Naive thymus-derived CD8-positive, alpha-beta T cell (primary cell): ENCODE measurements around the gene ARL16. TPM values are rescaled to one million over a fixed set of nuclear protein-coding genes. Genes with fewer than 3 reads are reported as not detected.

Experiments
- ATAC-seq, 2 donors: fragments of 150-1000 bp; cut with Tn5 transposase in 1 of 2; sonication (Bioruptor Pico), chemical (Tn5 transposase) in 1 of 2; 1 replicate in 1 of 2; 2 replicates in 1 of 2; pipeline ENCODE4 v1.10.0; 2021; ENCODE audit warnings: mild to moderate bottlenecking in 2 of 2, moderate library complexity in 2 of 2
- POLR2A ChIA-PET: fragments of 350-600 bp; sonication (Branson Sonifier 250); formaldehyde crosslinking; loops from one replicate; lab custom pipeline; 2021; ENCODE audit warnings: antibody characterized with exemption; lab: Charles Lee
- DNase-seq, 10 donors: peaks; one replicate each; pipeline versions ENCODE4 v3.0.0 to v3.0.0-alpha.2; 2020 to 2022
- H3K27ac Mint-ChIP-seq, 10 donors: one replicate each; pipeline ENCODE4 v1.8.0; 2020 to 2022; ENCODE audit warnings: mild to moderate bottlenecking in 10 of 10, mixed read lengths in 10 of 10, moderate library complexity in 4 of 10, inconsistent platforms in 1 of 10
- H3K27me3 Mint-ChIP-seq, 5 donors: one replicate each; pipeline ENCODE4 v1.8.0; 2021 to 2022; ENCODE audit warnings: mixed read lengths in 5 of 5
- H3K36me3 Mint-ChIP-seq, 3 donors: one replicate each; pipeline ENCODE4 v1.8.0; 2020 to 2022; ENCODE audit warnings: mixed read lengths in 3 of 3, mild to moderate bottlenecking in 2 of 3, inconsistent platforms in 1 of 3
- H3K4me1 Mint-ChIP-seq, 4 donors: one replicate each; pipeline ENCODE4 v1.8.0; 2021 to 2022; ENCODE audit warnings: mixed read lengths in 4 of 4
- H3K4me3 Mint-ChIP-seq, 10 donors: one replicate each; pipeline ENCODE4 v1.8.0; 2020 to 2022; ENCODE audit warnings: mild to moderate bottlenecking in 10 of 10, mixed read lengths in 10 of 10, moderate library complexity in 6 of 10, inconsistent platforms in 1 of 10
- H3K9me3 Mint-ChIP-seq, 9 donors: one replicate each; pipeline ENCODE4 v1.8.0; 2020 to 2022; ENCODE audit warnings: mixed read lengths in 9 of 9, mild to moderate bottlenecking in 3 of 9, inconsistent platforms in 1 of 9, moderate library complexity in 1 of 9
- polyA plus RNA-seq, 3 donors: library from polyadenylated mRNA; unstranded; fragments of 300-500 nt; fragmentation: Illumina TruSeq; gene quantifications; one replicate each; pipeline ENCODE4 v1.2.3, GENCODE V29; 2021
- total RNA-seq, 8 experiments: library from RNA in 2 of 8; stranded (reverse) in 2 of 8; gene quantifications; one replicate each; pipeline ENCODE4 v1.2.3 and lab custom pipeline; 2021 to 2026

The ARL16 gene
- total and polyA plus RNA-seq, 5 experiments from 2014 or later, result 23.4 to 39.3 (median 26.8) TPM

- Mint-ChIP-seq H3K9me3 (no peaks in the 10 kb centered on the region), H3K4me3 (no peak overlapping the region), H3K27ac (no peak overlapping the region), H3K4me1 (peaks cover 0 to 16% (median 9%) of the 10 kb centered on the region in 4 donors), H3K36me3 (peaks cover 0 to 45% (median 0%) of the 10 kb centered on the region in 3 donors), H3K27me3 (no peaks in the 10 kb centered on the region)
- POLR2A ChIA-PET, result interaction anchor here (1.0 kb wide), 2 partner anchors 9 to 38 kb away, joined by 3 read pairs; no protein-coding TSS in a partner anchor
- DNase-seq (no peak), ATAC-seq (no peak)
Observed at GRCh38 chr17:81673561-81674258, 9.9 kb downstream of the ARL16 start.

- ATAC-seq, result no peak
Observed at GRCh38 chr17:81672954-81673353, 10.6 kb downstream of the ARL16 start.

GRCh38 chr17:81672504-81672903 is 11.1 kb downstream of the ARL16 start:
- POLR2A ChIA-PET, result interaction anchor here (0.7 to 1.9 kb wide), 3 partner anchors 11 to 30 kb away, joined by 3 to 7 read pairs (median 7); partner anchors contain the start of genes ARL16, HGS and MRPL12
- H3K9me3 Mint-ChIP-seq, result no peaks in the 10 kb centered on the region
- DNase-seq (no peak), ATAC-seq (no peak)
- H3K4me3 Mint-ChIP-seq, result no peak overlapping the region
- no peaks in the 10 kb centered on the region for H3K27me3 Mint-ChIP-seq
- peaks cover 0 to 55% (median 3%) of the 10 kb centered on the region in 3 donors for H3K36me3 Mint-ChIP-seq
- H3K27ac Mint-ChIP-seq, result no peak overlapping the region
- H3K4me1 Mint-ChIP-seq, result peaks cover 7 to 27% (median 21%) of the 10 kb centered on the region in 4 donors

More at GRCh38 chr17:81672954-81673353, 10.6 kb downstream of the ARL16 start:
- Mint-ChIP-seq H3K4me3 (no peak overlapping the region), H3K9me3 (no peaks in the 10 kb centered on the region), H3K36me3 (peaks cover 0 to 51% (median 3%) of the 10 kb centered on the region in 3 donors), H3K4me1 (peaks cover 2 to 23% (median 17%) of the 10 kb centered on the region in 4 donors), H3K27me3 (no peaks in the 10 kb centered on the region), H3K27ac (no peak overlapping the region)
- DNase-seq, result no peak
- POLR2A ChIA-PET, result interaction anchor here (0.7 to 1.7 kb wide), 3 partner anchors 9 to 30 kb away, joined by 3 to 7 read pairs (median 3); partner anchors contain the start of genes ARL16, HGS and MRPL12

GRCh38 chr17:81667754-81668153 is 15.8 kb downstream of the ARL16 start:
- Mint-ChIP-seq H3K4me1 (peaks cover 16 to 46% (median 36%) of the 10 kb centered on the region in 4 donors), H3K36me3 (peaks cover 0 to 44% (median 3%) of the 10 kb centered on the region in 3 donors), H3K9me3 (no peaks in the 10 kb centered on the region), H3K27me3 (peaks cover 0 to 1% (median 0%) of the 10 kb centered on the region in 5 donors), H3K27ac (peak overlapping the region in 8 of 10 donors; percentile 37 to 96 (median 76)), H3K4me3 (peak overlapping the region; percentile 82 to 96 (median 91))
- ATAC-seq (no peak), DNase-seq (no peak)
- POLR2A ChIA-PET, result interaction anchor here (0.6 to 7.6 kb wide), 5 partner anchors 16 to 483 kb away, joined by 3 to 80 read pairs (median 4); partner anchors contain the start of genes ARL16, BAHCC1 and HGS

- POLR2A ChIA-PET, result interaction anchor here (0.6 to 7.6 kb wide), 11 partner anchors 9 to 195 kb away, joined by 3 to 80 read pairs (median 5); partner anchors contain the start of genes ARL16, FAAP100, HGS and MRPL12
- peaks cover 0 to 1% (median 0%) of the 10 kb centered on the region in 5 donors for H3K27me3 Mint-ChIP-seq
- H3K36me3 Mint-ChIP-seq, result peaks cover 0 to 34% (median 3%) of the 10 kb centered on the region in 3 donors
- ATAC-seq (peak; percentile 84 to 92), DNase-seq (peak; percentile 86 to 95 (median 90))
- peaks cover 16 to 55% (median 39%) of the 10 kb centered on the region in 4 donors for H3K4me1 Mint-ChIP-seq
- peak within 1 kb of the TSS; percentile 82 to 98 (median 94) for H3K4me3 Mint-ChIP-seq
- H3K9me3 Mint-ChIP-seq, result no peaks in the 10 kb centered on the region
- peak within 1 kb of the TSS; percentile 89 to 98 (median 96) for H3K27ac Mint-ChIP-seq
Observed at GRCh38 chr17:81666342-81667191, 17.0 kb downstream of the ARL16 start, which contains the start of the genes CCDC137 and OXLD1. CCDC137 (plus strand) TSS chr17:81666737; CDS start chr17:81666767, 30 bp downstream. OXLD1 (minus strand) TSS chr17:81666605; CDS start chr17:81666577, 28 bp downstream.

GRCh38 chr17:81666092-81666341 is 17.6 kb downstream of the ARL16 start:
- POLR2A ChIA-PET, result interaction anchor here (0.7 to 7.6 kb wide), 13 partner anchors 9 to 195 kb away, joined by 3 to 80 read pairs (median 4); partner anchors contain the start of genes ARL16, FAAP100, HGS and MRPL12
- Mint-ChIP-seq H3K27ac (peak overlapping the region; percentile 89 to 98 (median 96)), H3K9me3 (no peaks in the 10 kb centered on the region), H3K36me3 (peaks cover 0 to 29% (median 3%) of the 10 kb centered on the region in 3 donors), H3K4me1 (peaks cover 16 to 58% (median 39%) of the 10 kb centered on the region in 4 donors), H3K4me3 (peak overlapping the region; percentile 82 to 98 (median 94)), H3K27me3 (peaks cover 0 to 1% (median 0%) of the 10 kb centered on the region in 5 donors)
- ATAC-seq (peak; percentile 13 to 35), DNase-seq (peak in 1 of 10 donors; percentile 28)

- peaks cover 0 to 27% (median 3%) of the 10 kb centered on the region in 3 donors for H3K36me3 Mint-ChIP-seq
- peak overlapping the region; percentile 82 to 98 (median 94) for H3K4me3 Mint-ChIP-seq
- DNase-seq, result peak in 2 of 10 donors; percentile 30 to 36
- H3K4me1 Mint-ChIP-seq, result peaks cover 16 to 58% (median 39%) of the 10 kb centered on the region in 4 donors
- POLR2A ChIA-PET, result interaction anchor here (0.6 to 7.6 kb wide), 13 partner anchors 9 to 1211 kb away, joined by 3 to 80 read pairs (median 4); partner anchors contain the start of genes ARL16, FAAP100, HGS and MRPL12
- peak overlapping the region; percentile 89 to 98 (median 96) for H3K27ac Mint-ChIP-seq
- no peaks in the 10 kb centered on the region for H3K9me3 Mint-ChIP-seq
- peaks cover 0 to 1% (median 0%) of the 10 kb centered on the region in 5 donors for H3K27me3 Mint-ChIP-seq
- peak in 1 of 2 donors; percentile 13 for ATAC-seq
Observed at GRCh38 chr17:81665205-81666091, 18.1 kb downstream of the ARL16 start.

- POLR2A ChIA-PET, result interaction anchor here (0.8 to 7.6 kb wide), 4 partner anchors 20 to 425 kb away, joined by 3 to 80 read pairs (median 5); partner anchors contain the start of genes ARL16, HGS, NDUFAF8 and TEPSIN
- peaks cover 16 to 51% (median 39%) of the 10 kb centered on the region in 4 donors for H3K4me1 Mint-ChIP-seq
- H3K4me3 Mint-ChIP-seq, result peak overlapping the region in 2 of 10 donors; percentile 10 to 40
- no peaks in the 10 kb centered on the region for H3K9me3 Mint-ChIP-seq
- H3K27ac Mint-ChIP-seq, result peak overlapping the region in 6 of 10 donors; percentile 13 to 81 (median 42)
- H3K36me3 Mint-ChIP-seq, result peaks cover 0 to 13% (median 3%) of the 10 kb centered on the region in 3 donors
- no peak for DNase-seq
- H3K27me3 Mint-ChIP-seq, result peaks cover 0 to 1% (median 0%) of the 10 kb centered on the region in 5 donors
- no peak for ATAC-seq
Observed at GRCh38 chr17:81664051-81664470, 19.5 kb downstream of the ARL16 start.

- no peaks in the 10 kb centered on the region for H3K9me3 Mint-ChIP-seq
- no peak overlapping the region for H3K4me3 Mint-ChIP-seq
- H3K4me1 Mint-ChIP-seq, result peaks cover 9 to 37% (median 25%) of the 10 kb centered on the region in 4 donors
- DNase-seq (no peak), ATAC-seq (no peak)
- POLR2A ChIA-PET, result interaction anchor here (0.6 to 7.6 kb wide), 5 partner anchors 8 to 221 kb away, joined by 4 to 80 read pairs (median 7); partner anchors contain the start of genes ARL16, HGS, NPLOC4 and TSPAN10
- H3K27ac Mint-ChIP-seq, result peak overlapping the region in 7 of 10 donors; percentile 43 to 98 (median 71)
- H3K27me3 Mint-ChIP-seq, result peaks cover 0 to 1% (median 0%) of the 10 kb centered on the region in 5 donors
- peaks cover 0 to 3% (median 0%) of the 10 kb centered on the region in 3 donors for H3K36me3 Mint-ChIP-seq
Observed at GRCh38 chr17:81662002-81662401, 21.6 kb downstream of the ARL16 start.

- H3K9me3 Mint-ChIP-seq, result no peaks in the 10 kb centered on the region
- H3K4me1 Mint-ChIP-seq, result peaks cover 4 to 32% (median 17%) of the 10 kb centered on the region in 4 donors
- ATAC-seq, result no peak
- H3K36me3 Mint-ChIP-seq, result peaks cover 0 to 3% (median 0%) of the 10 kb centered on the region in 3 donors
- POLR2A ChIA-PET, result no interaction called here
- H3K4me3 Mint-ChIP-seq, result no peak overlapping the region
- H3K27me3 Mint-ChIP-seq, result no peaks in the 10 kb centered on the region
- H3K27ac Mint-ChIP-seq, result peak overlapping the region in 4 of 10 donors; percentile 14 to 74 (median 42)
- DNase-seq, result no peak
Observed at GRCh38 chr17:81660441-81660840, 23.2 kb downstream of the ARL16 start.
